K562 (cell line): ENCODE measurements around the gene TMEM120A. TPM values are rescaled to one million over a fixed set of nuclear protein-coding genes. Genes with fewer than 3 reads are reported as not detected.

Source experiments
- ATAC-seq: fragments of 200-7000 bp; cut with Tn5 transposase; 3 replicates; pipeline ENCODE4 v1.9.1; 2020; ENCODE audit warnings: moderate library complexity
- BruUV-seq: library from RNA; stranded (reverse); fragments of 400-500 nt; replicated peaks from 2 replicates; lab custom pipeline; 2021; lab: Mats Ljungman, UMichigan
- CTCF ChIA-PET: fragments of 300-600 bp; formaldehyde crosslinking; extraction: SDS; loops from one replicate; lab custom pipeline; 2021; ENCODE audit warnings: low intra/inter-chr PET ratio; lab: Yijun Ruan, JAX
- POLR2A ChIA-PET: fragments of 300-600, 350-650 bp; sonication (Branson Sonifier 250); formaldehyde crosslinking; extraction: SDS; loops from one replicate; lab custom pipeline; 2021; ENCODE audit warnings: antibody characterized with exemption, inconsistent platforms; lab: Yijun Ruan, JAX
- DNase-seq, 4 experiments: peaks; one replicate each; pipeline versions ENCODE4 v3.0.0 to v3.0.0-alpha.2; 2011 to 2018; ENCODE audit warnings: low spot score in 3 of 4, mixed read lengths in 3 of 4; ENCODE audit errors: extremely low read depth in 1 of 4
- FAIRE-seq: peaks from 2 replicates; lab custom pipeline; 2011; peaks lifted over from hg19 to GRCh38; lab: Jason Lieb, UNC
- H2AFZ ChIP-seq: 2 replicates; pipeline ENCODE4 v1.6.0; 2011; ENCODE audit warnings: low read depth, low read length, control low read depth, inconsistent platforms
- H3K27ac ChIP-seq: fragments of 200-600 bp; 3 replicates; pipeline ENCODE4 v1.8.0; 2011; ENCODE audit warnings: low read depth, mild to moderate bottlenecking, control low read depth, inconsistent platforms, low read length, moderate library complexity, mixed read lengths; ENCODE audit errors: extremely low read depth
- H3K27me3 ChIP-seq, 2 experiments: fragments of 300-600 bp in 1 of 2; 2 replicates in 1 of 2; 3 replicates in 1 of 2; pipeline versions ENCODE4 v1.6.0 to v1.8.0; 2011; ENCODE audit warnings: inconsistent platforms in 2 of 2, low read length in 2 of 2, mild to moderate bottlenecking in 1 of 2, mixed read lengths in 1 of 2, moderate library complexity in 1 of 2; ENCODE audit not compliant: control insufficient read depth in 2 of 2, insufficient read depth in 2 of 2
- H3K36me3 ChIP-seq: fragments of 300-600 bp; 3 replicates; pipeline ENCODE4 v1.8.0; 2011; ENCODE audit warnings: mild to moderate bottlenecking, low read length, inconsistent platforms; ENCODE audit not compliant: control insufficient read depth, insufficient read depth
- H3K4me1 ChIP-seq, 2 experiments: fragments of 200-600 bp in 1 of 2; replicated peaks in 1 of 2; 2 replicates in 1 of 2; 3 replicates in 1 of 2; pipeline versions ENCODE4 v1.5.1 to v1.8.0; 2011; ENCODE audit warnings: inconsistent platforms in 2 of 2, low read length in 2 of 2, mild to moderate bottlenecking in 1 of 2, mixed read lengths in 1 of 2, moderate library complexity in 1 of 2; ENCODE audit not compliant: control insufficient read depth in 2 of 2, insufficient read depth in 2 of 2
- H3K4me2 ChIP-seq: 2 replicates; pipeline ENCODE4 v1.6.1; 2011; ENCODE audit warnings: low read length, control low read depth, inconsistent platforms, mixed read lengths; ENCODE audit not compliant: insufficient read depth
- H3K4me3 ChIP-seq: fragments of 200-600 bp; sonication (generic), shearing (Covaris generic); 2 replicates; pipeline ENCODE4 v1.5.1; 2016; ENCODE audit warnings: control low read depth, inconsistent platforms
- H3K79me2 ChIP-seq: fragments of 200-600 bp; 3 replicates; pipeline ENCODE4 v1.8.0; 2011; ENCODE audit warnings: low read length, inconsistent platforms; ENCODE audit not compliant: control insufficient read depth, insufficient read depth
- H3K9ac ChIP-seq, 2 experiments: 2 replicates each; pipeline versions ENCODE4 v1.6.0 to v1.6.1; 2011; ENCODE audit warnings: low read depth in 2 of 2, low read length in 2 of 2, control low read depth in 1 of 2, inconsistent platforms in 1 of 2, mild to moderate bottlenecking in 1 of 2, mixed read lengths in 1 of 2; ENCODE audit not compliant: insufficient read depth in 1 of 2
- H3K9me1 ChIP-seq: one replicate; pipeline ENCODE4 v1.6.0; 2011; ENCODE audit warnings: inconsistent platforms, mild to moderate bottlenecking, low read length, moderate library complexity; ENCODE audit not compliant: control insufficient read depth, insufficient read depth
- H3K9me3 ChIP-seq: replicated peaks from 2 replicates; pipeline ENCODE4 v1.5.1; 2011; ENCODE audit warnings: low read depth, low read length, inconsistent platforms; ENCODE audit not compliant: control insufficient read depth, insufficient read depth
- H4K20me1 ChIP-seq: replicated peaks from 2 replicates; pipeline ENCODE4 v1.6.1; 2011; ENCODE audit warnings: low read length, inconsistent platforms, mixed read lengths; ENCODE audit not compliant: control insufficient read depth, insufficient read depth
- BRCA1 ChIP-seq, 2 experiments: fragments of 450-650 bp in 1 of 2; sonication (generic) in 1 of 2; formaldehyde crosslinking in 1 of 2; IDR thresholded peaks; 2 replicates each; pipeline versions ENCODE4 v1.5.0 to v1.6.1; 2017 to 2020; ENCODE audit warnings: mild to moderate bottlenecking in 1 of 2, missing genetic modification reagents in 1 of 2
- CHD2 ChIP-seq: IDR thresholded peaks from 2 replicates; pipeline ENCODE4 v1.6.1; 2011; ENCODE audit warnings: low read depth, low read length
- HMG20A ChIP-seq: fragments of 450-650 bp; formaldehyde crosslinking; conservative IDR thresholded peaks from 2 replicates; pipeline ENCODE4 v1.4.0; 2020; ENCODE audit warnings: mild to moderate bottlenecking, mixed read lengths
- KAT8 ChIP-seq: fragments of 450-650 bp; IDR thresholded peaks from 2 replicates; pipeline ENCODE4 v1.6.1; 2016; ENCODE audit warnings: low read depth, mild to moderate bottlenecking
- KDM5B ChIP-seq: fragments of 200-600 bp; sonication (generic); IDR thresholded peaks from 2 replicates; pipeline ENCODE4 v1.6.1; 2012; ENCODE audit warnings: low read depth, mild to moderate bottlenecking, moderate library complexity, low read length, control low read depth, inconsistent platforms; ENCODE audit not compliant: insufficient replicate concordance
- MCM3 ChIP-seq: fragments of 450-650 bp; IDR thresholded peaks from 2 replicates; pipeline ENCODE4 v1.6.1; 2016
- PHF21A ChIP-seq: fragments of 450-650 bp; IDR thresholded peaks from 2 replicates; pipeline ENCODE4 v1.6.1; 2017; ENCODE audit warnings: low read depth, borderline replicate concordance
- POLR2A ChIP-seq: fragments of 450-650 bp; conservative IDR thresholded peaks from 2 replicates; pipeline ENCODE4 v1.6.1; 2016
- POLR2G ChIP-seq: fragments of 200-400 bp; formaldehyde crosslinking; IDR thresholded peaks from 2 replicates; pipeline ENCODE4 v1.6.1; 2017; ENCODE audit warnings: low read depth, mild to moderate bottlenecking, antibody characterized with exemption, low read length, moderate library complexity
- RBFOX2 ChIP-seq: fragments of 200-400 bp; formaldehyde crosslinking; IDR thresholded peaks from 2 replicates; pipeline ENCODE4 v1.6.1; 2017; ENCODE audit warnings: low read depth, mild to moderate bottlenecking, low read length, moderate library complexity
- RHOXF2B ChIP-seq: fragments of 250-450 bp; sonication (Bioruptor Pico); conservative IDR thresholded peaks from 2 replicates; pipeline ENCODE4 v1.5.1; 2021
- RUNX1 ChIP-seq: sonication (generic); IDR thresholded peaks from 2 replicates; pipeline ENCODE4 v1.6.1; 2016; ENCODE audit warnings: antibody characterized with exemption, low read depth
- ZKSCAN8 ChIP-seq: fragments of 200-800 bp; sonication (Bioruptor generic); IDR thresholded peaks from 2 replicates; pipeline ENCODE4 v1.6.1; 2016; ENCODE audit warnings: missing genetic modification characterization, missing compliant biosample characterization
- ZNF584 ChIP-seq: fragments of 200-800 bp; sonication (Bioruptor generic); IDR thresholded peaks from 2 replicates; pipeline ENCODE4 v1.6.1; 2016; ENCODE audit warnings: low read depth, mild to moderate bottlenecking, missing genetic modification characterization, missing compliant biosample characterization
- WGBS: fragments of 100-300 bp; shearing (Covaris generic); methylation state at CpG from one replicate; pipeline ENCODE4 v1.1.6; 2016; ENCODE audit warnings: low coverage, mixed read lengths; ENCODE audit not compliant: insufficient coverage; ENCODE audit errors: missing lambda C conversion rate; 5-methylcytosine and 5-hydroxymethylcytosine counted together
- in situ Hi-C: fragments of 300-500 bp; cut with MboI; formaldehyde crosslinking; loops from 4 replicates; pipeline ENCODE4 v1.15.0; 2018; ENCODE audit warnings: inconsistent platforms, mixed read lengths
- intact Hi-C: fragments of 100-400 bp; cut with micrococcal nuclease; formaldehyde crosslinking; loops from 2 replicates; pipeline ENCODE4 v1.14.2; 2022
- polyA plus RNA-seq, 8 experiments: library from polyadenylated mRNA; depleted of rRNA in 4 of 8; stranded (reverse) in 5 of 8; unstranded in 3 of 8; fragments of >200 nt; fragmentation: Nextera tagmentation in 2 of 8; fragmentation: Illumina TruSeq in 1 of 8; extraction: Ambion mirVana in 2 of 8; extraction: Trizol in 1 of 8; gene quantifications; 2 replicates each; pipeline versions ENCODE4 v1.2.1 to v1.2.3, GENCODE V29; 2011 to 2014; ENCODE audit warnings: inconsistent platforms in 1 of 8, missing spikeins in 1 of 8
- total RNA-seq, 7 experiments: library from RNA; depleted of rRNA in 6 of 7; stranded (reverse); fragments of >200 nt in 6 of 7; fragmentation: Illumina TruSeq in 2 of 7; extraction: Trizol in 2 of 7; gene quantifications; 2 replicates each; pipeline versions ENCODE4 v1.2.1 to v1.2.3, GENCODE V29; 2011 to 2021; ENCODE audit warnings: low replicate concordance in 1 of 7
- TF ChIP-seq, protein P1 (sequence below): fragments of 150-350 bp; conservative IDR thresholded peaks from 2 replicates; pipeline ENCODE4 v1.6.1; 2014; ENCODE audit warnings: low read length
- TF ChIP-seq, protein P2 (sequence below): sonication (generic); formaldehyde crosslinking; IDR thresholded peaks from 2 replicates; pipeline ENCODE4 v1.8.1; 2023; ENCODE audit warnings: mild to moderate bottlenecking, missing genetic modification reagents

Gene TMEM120A
- total and polyA plus RNA-seq, 9 of the 15 experiments (the other 6 are each of a cell fraction or from before 2014, with no cell fraction given) = 2.3 to 90.2 (median 22.9) TPM

DNA sequence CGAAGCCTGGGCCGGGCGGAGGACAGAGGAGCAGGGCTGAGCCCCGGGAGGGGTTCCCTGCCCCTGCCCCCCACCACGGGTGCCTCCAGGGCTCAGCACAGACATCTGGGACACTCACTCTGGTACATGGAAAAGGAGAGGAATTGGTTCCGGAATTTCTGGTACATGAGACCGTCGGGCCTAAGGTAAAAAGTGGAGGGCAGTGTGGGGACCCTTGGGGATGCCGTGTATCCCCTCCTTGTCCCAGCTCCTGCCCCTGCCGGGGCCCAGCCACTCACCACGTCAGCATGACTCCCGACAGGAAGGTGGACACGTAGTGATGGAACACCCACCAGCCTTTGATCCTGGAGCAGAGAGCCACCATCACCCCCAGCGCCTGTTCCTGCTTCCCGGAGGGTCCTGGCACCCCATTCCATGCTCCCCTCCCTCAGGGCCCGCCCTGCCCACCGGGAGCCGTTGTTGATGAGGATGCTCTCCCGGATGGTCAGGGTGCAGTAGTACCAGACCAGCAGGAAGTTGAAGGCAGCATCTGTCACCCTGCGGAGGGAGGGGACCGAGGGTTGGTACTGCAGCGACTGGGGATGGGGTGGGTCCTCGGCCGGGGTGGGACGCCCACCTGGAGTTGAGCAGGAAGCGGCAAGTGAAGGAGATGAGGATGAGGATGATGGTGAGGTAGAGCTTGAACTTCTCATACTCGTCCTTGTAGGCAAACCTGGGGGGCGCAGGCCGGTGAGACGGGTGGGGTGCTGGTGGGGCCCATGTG lies 6.4 kb downstream of the TMEM120A start:
- H3K9me3 ChIP-seq = no peaks in the 10 kb centered on the region
- H3K36me3 ChIP-seq = peaks cover 53% of the 10 kb centered on the region; the same call in 2 of the 3 replicates
- peaks cover 21 to 84% of the 10 kb centered on the region in 2 experiments for H3K4me1 ChIP-seq
- FAIRE-seq = no peak
- BruUV-seq = no TSS peak
- ATAC-seq = no peak
- no peak overlapping the region for H3K4me3 ChIP-seq
- POLR2A ChIA-PET = no interaction called here
- intact Hi-C loops = no loop called here
- no peaks in the 10 kb centered on the region; the same call in 2 of the 3 replicates for H3K79me2 ChIP-seq
- DNase-seq = no peak
- in situ Hi-C loops = no loop called here
- H3K9me1 ChIP-seq = peaks cover 4% of the 10 kb centered on the region
- WGBS = 92% methylated on average over 24 of the region's 30 CpGs
- CTCF ChIA-PET = no interaction called here
- no peak overlapping the region for H3K4me2 ChIP-seq
- H3K27ac ChIP-seq = no peak overlapping the region
- H3K9ac ChIP-seq = no peak overlapping the region
- no peak overlapping the region for H2AFZ ChIP-seq
- H4K20me1 ChIP-seq = peaks cover 8% of the 10 kb centered on the region; the same call in 1 of the 2 replicates
- no peaks in the 10 kb centered on the region for H3K27me3 ChIP-seq
- TF ChIP-seq PHF21A (no peak), KDM5B (no peak), POLR2A (0 out of 2 replicates have a peak, but pooled peaks have one; percentile 16), ZNF584 (no peak), ZKSCAN8 (CRISPR knock-in tag) (no peak), RHOXF2B (CRISPR knock-in tag) (no peak), POLR2G (peak; percentile 68), CHD2 (no peak), RBFOX2 (peak; percentile 7; the same call in 1 of the 2 replicates), BRCA1 (IDR thresholded peaks at IDR 0.05) (no peak), BRCA1 (CRISPR knock-in tag; IDR thresholded peaks at IDR 0.05) (no peak), RUNX1 (no peak), HMG20A (CRISPR knock-in tag) (no peak), KAT8 (no peak), MCM3 (no peak)
- TF ChIP-seq, protein P1, sequence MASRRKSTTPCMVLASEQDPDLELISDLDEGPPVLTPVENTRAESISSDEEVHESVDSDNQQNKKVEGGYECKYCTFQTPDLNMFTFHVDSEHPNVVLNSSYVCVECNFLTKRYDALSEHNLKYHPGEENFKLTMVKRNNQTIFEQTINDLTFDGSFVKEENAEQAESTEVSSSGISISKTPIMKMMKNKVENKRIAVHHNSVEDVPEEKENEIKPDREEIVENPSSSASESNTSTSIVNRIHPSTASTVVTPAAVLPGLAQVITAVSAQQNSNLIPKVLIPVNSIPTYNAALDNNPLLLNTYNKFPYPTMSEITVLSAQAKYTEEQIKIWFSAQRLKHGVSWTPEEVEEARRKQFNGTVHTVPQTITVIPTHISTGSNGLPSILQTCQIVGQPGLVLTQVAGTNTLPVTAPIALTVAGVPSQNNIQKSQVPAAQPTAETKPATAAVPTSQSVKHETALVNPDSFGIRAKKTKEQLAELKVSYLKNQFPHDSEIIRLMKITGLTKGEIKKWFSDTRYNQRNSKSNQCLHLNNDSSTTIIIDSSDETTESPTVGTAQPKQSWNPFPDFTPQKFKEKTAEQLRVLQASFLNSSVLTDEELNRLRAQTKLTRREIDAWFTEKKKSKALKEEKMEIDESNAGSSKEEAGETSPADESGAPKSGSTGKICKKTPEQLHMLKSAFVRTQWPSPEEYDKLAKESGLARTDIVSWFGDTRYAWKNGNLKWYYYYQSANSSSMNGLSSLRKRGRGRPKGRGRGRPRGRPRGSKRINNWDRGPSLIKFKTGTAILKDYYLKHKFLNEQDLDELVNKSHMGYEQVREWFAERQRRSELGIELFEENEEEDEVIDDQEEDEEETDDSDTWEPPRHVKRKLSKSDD = no peak
- TF ChIP-seq, protein P2, sequence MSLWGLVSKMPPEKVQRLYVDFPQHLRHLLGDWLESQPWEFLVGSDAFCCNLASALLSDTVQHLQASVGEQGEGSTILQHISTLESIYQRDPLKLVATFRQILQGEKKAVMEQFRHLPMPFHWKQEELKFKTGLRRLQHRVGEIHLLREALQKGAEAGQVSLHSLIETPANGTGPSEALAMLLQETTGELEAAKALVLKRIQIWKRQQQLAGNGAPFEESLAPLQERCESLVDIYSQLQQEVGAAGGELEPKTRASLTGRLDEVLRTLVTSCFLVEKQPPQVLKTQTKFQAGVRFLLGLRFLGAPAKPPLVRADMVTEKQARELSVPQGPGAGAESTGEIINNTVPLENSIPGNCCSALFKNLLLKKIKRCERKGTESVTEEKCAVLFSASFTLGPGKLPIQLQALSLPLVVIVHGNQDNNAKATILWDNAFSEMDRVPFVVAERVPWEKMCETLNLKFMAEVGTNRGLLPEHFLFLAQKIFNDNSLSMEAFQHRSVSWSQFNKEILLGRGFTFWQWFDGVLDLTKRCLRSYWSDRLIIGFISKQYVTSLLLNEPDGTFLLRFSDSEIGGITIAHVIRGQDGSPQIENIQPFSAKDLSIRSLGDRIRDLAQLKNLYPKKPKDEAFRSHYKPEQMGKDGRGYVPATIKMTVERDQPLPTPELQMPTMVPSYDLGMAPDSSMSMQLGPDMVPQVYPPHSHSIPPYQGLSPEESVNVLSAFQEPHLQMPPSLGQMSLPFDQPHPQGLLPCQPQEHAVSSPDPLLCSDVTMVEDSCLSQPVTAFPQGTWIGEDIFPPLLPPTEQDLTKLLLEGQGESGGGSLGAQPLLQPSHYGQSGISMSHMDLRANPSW = no peak
